ENCODE measurements around the gene DKK3.
A peak's percentile ranks its signal among the peaks of the same experiment; 100 is the strongest.
"Not testable (repeated sequence)": the region's sequence is repeated elsewhere in the genome, so short reads cannot be mapped to it uniquely, and the experiment has no call there.

Gene DKK3

GRCh38 chr11:12007769-12008737, at the start of gene DKK3:
TSS of gene DKK3 (minus strand) at chr11:12008626. CDS start at chr11:12008582, 44 bp downstream.
- no peak for DNase-seq

GRCh38 chr11:12057299-12057980, 49.0 kb upstream of the DKK3 start:
- no peak for DNase-seq

GRCh38 chr11:12056119-12056518, 47.7 kb upstream of the DKK3 start:
- no peak for DNase-seq

DNA sequence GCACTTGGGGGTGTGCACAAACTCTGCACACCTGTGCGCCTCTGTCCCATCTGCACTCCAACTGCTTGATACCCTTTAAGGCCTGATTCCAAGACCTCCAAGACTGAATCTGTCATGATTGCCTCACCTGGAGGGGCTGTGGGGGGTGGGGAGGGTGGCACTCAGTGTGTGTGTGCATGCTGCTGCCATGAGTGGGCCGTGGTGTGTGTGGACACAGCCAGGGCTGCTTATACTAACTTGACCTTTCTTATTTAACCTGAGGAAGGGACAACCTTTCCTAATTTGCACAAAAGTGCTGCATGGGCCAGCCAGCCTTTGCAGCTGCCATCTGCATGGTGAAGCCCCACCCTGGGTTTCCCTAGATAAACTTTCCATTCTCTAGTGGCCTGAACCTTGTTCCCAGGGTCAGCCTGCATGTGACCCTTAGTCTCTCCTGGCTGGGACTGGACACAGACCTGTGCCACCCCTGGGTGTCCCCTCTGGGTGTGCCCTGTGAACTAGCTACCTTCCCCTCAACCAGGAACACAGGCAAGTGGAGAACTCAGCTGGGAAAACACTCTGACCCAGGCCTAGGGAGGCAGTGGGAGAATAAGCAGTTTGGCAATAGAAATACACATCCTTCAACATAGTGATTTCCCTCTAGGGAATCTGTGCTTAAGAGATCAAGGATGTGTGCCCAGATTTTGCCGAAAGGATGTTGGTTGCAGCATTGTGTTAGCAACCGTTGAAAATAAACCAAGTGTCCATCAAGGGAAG, 45.4 kb upstream of the DKK3 start:
- DNase-seq = no peak

DNA sequence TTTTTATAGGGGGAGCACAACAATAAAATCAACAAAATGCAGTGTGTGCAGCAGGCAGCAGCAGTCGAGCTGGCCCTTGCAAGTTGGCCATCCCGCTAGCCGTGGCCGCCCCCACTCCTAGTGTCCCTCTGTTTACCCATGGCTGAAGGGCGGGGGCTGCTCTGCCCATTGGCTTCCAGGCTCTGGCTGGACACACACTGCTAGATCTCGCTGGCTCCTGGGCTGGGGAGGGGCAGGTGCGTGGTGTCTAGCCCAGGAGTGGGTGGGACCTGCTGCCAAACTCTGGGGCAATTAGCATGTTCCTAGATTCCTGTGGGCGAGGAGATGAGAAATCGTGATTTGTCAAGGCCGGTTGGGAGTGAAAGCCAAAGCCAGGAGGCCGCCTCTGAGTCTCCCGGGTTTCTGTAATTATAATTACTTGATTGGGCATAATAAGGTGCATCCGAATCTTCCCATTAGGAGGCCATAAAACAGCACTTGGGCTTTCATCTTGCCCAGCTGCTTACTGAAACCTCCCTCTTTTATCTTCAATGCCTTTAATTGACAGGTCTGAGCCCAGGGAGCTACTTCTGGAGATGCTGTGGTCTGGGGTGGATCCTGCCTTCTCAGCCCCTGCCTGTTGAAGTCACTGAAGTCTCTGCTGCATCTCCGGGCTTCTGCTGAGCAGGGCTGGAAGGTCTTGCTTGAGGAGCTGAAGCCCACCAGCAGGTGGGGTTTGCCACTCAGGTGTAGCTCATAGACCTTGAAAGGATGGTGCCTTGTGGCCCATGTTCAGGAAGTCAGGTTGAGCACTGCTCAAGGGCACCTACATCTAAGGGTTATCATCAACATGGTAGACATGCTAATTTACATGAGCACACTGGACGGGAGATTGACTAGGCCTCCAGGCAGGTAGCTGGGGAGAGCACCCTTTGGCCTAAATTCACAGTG, 44.5 kb upstream of the DKK3 start:
- DNase-seq = no peak

GRCh38 chr11:12051287-12051662, 42.8 kb upstream of the DKK3 start:
- no peak for DNase-seq

DNA sequence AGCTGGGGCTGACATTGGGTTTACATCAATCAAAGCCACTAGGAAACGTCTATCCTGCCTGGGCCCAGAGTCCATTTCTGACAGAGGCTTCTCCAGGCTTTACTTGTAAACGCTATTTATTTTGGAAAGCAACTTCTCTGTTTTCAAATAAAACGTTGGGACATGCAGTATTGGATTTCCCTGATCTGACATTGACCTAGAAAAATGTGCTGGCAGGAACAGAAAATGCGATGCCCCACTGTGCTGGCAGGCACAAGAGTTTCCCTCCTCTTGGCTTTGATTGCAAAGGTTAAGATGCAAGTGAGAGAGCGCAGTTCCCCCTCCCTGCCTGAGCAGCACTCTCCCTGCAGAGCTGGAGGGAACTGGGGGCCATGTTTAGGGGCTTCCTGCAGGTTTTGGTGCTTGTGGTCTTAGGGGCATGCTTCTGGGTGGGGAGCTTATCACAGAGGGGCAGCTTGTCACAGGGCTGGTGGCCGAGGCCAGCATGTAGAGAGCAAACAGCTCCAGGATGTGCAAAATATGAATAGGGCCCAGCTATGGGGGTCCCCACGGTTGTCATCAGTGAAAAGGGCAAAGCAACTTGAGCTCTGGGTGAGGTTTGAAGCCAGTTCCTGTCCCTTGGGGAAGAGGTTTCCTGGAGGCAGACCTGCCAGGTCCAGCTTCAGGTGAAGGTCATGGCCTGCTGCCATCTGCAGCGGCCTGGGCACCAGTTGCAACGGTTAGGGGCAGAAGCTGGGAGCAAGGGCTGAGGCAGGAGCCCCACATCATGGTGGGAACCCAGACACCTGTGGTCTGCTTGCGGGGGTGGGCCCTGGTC, 42.3 kb upstream of the DKK3 start:
- DNase-seq = no peak

DNA sequence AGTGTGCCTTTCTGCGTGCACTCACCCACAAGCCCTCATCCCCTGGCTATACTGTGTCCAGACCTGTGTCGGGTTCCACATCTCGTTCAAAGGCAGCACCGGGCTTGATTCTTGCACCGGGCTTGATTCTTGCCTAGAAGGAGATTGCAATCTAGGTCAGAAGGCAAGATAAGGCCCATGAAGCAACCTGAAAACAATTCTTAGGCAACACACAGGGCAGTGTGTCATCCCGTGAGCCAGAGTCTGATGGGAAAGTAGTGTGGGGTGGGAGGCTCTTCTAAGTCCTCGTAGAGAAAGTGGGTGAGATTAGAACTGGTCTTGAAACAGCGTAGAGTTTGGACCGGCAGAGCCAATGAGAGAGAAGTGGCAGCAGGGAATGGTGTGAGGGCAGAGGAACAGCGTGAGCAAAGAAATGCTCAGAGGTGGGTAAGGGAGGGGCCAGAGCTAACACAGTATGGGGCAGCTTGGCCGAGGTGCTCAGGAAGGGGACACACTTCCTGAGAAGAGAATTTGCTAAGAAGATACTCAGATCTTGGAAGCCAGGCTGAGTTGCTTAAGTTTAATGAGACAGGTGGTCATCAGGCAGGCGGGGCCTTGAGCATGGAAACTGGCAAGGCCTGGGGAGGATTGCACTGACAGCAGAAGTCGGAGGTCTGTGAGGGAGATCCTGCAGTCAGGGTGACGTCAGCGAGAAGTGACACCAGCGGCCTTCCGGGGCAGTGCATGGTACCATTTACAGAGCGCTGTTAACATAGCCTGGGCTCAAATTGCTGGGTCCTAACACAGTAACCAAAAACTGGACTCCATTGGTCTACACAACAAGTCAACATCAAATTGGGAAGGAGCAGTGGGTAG, 40.7 kb upstream of the DKK3 start:
- DNase-seq = no peak

- DNase-seq = no peak
Observed at GRCh38 chr11:12046636-12047236, 38.3 kb upstream of the DKK3 start.

DNA sequence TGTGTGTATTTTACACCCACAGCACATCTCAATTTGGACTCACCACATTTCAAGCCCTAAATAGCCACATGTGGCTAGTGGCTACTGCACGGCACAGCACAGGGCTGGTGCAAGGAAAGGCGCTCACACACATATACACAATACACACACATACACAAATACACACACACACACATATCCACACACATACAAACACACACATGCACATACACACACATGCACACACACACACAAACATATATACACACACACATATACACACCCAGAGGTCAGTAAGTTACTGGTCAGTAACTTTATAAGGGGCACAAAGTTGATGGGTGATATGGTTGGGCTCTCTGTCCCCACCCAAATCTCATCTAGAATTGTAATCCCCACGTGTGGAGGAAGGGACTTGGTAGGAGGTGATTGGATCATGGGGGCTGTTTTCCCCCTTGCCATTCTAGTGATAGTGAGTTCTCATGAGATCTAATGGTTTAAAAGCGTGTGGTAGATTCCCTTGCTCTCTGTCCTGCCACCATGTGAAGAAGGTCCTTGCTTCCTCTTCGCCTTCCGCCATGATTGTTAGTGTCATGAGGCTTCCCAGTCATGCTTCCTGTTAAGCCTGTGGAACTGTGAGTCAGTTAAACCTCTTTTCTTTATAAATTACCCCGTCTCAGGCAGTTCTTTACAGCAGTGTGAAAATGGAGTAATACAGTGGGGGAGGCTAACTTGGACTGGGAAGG, 37.6 kb upstream of the DKK3 start:
- no peak for DNase-seq

DNA sequence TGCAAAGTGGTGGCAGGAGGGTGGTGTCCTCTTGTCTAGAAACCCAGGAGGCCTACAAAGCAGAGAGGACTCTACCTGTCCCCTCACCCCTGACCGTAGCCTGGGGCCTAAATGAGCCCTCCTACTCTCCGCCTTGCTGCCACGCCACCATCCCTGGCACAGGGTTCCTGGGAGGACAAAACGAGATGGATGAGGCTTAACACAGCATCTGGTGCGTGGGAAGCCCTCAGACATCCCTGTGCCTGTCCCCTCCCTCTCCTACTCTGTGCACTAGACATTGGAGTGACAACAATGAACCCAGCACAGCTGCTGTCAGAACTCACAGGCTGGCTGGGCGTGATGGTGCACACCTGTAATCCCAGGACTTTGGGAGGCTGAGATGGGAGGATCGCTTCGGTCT, 36.4 kb upstream of the DKK3 start:
- DNase-seq = no peak

- peak; percentile 2 to 35 (median 14) for DNase-seq
Observed at GRCh38 chr11:12043959-12044791, 35.7 kb upstream of the DKK3 start.

GRCh38 chr11:12043221-12043620, 34.8 kb upstream of the DKK3 start:
- DNase-seq = no peak

- DNase-seq = no peak
Observed at GRCh38 chr11:12042215-12042676, 33.8 kb upstream of the DKK3 start.

GRCh38 chr11:12040719-12041118, 32.3 kb upstream of the DKK3 start:
- DNase-seq = not testable (repeated sequence)

DNA sequence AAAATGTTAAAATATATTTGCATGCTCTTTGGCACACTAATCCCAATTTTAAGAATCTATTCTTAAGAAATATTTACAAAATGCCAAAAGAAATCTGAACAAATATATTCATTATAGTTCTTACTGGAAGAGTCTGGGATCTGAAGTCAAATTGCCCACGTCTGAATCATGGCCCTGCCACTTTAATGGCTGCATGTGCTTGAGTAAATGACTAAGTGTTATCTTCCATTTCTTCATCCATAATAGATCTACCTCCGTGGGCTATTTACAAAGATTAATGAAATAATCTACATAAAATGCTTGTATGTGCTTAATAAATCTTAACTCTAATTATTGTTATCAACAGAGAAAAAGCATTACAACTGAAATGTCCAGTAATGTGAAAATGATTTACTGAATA, 24.5 kb upstream of the DKK3 start:
- DNase-seq = no peak

DNA sequence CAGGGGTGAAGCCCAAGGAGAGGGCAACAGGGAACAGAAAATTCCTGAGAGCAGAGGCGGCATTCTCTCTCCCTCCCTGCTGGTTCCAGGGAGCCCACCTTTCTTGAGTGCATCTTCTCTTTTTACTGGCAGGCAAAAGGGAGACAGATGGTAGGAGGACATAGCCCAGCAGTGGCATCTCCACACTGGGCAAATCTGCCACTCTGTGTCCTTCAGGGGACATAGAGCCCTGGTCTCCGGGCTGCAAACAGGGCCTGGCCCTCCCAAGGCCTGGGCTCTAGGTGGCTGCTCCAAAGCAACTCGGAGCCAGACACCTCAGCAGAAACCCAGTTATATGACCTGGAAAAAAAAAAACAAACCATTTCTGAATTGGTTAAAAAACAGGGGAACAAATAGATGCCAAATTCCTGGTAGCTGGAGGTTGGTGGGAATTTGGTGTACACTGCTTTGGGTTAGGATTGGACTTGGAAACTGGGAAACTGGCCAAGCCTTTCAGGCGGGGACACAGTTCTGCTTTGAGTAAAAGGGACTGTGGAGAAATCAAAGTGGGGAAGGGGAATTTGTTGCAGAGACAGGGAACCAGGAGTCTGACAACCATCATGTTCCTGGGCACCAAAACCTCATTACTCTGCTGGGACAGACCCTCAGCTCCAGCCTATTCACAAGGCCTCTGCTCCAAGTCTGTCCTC, 23.6 kb upstream of the DKK3 start:
- no peak for DNase-seq
